Right atrium auricular region (tissue), 2 donors: Measurements from ENCODE around the gene ATXN7L2. TPM values are rescaled to one million over a fixed set of nuclear protein-coding genes. Genes with fewer than 3 reads are reported as not detected.
"Not testable (repeated sequence)": the region's sequence is repeated elsewhere in the genome, so short reads cannot be mapped to it uniquely, and the experiment has no call there.

Experiments
- DNase-seq: peaks from one replicate; pipeline ENCODE4 v3.0.0-alpha.2; 2019; ENCODE audit warnings: low spot score
- H3K27ac ChIP-seq, 2 donors: fragments of 200-600 bp; sonication (generic); 1 replicate in 1 of 2; 2 replicates in 1 of 2; pipeline ENCODE4 v1.5.1; 2016 to 2019
- H3K27me3 ChIP-seq, 2 donors: fragments of 200-600 bp; sonication (generic); one replicate each; pipeline versions ENCODE4 v1.5.1 to v1.6.0; 2017 to 2019
- H3K36me3 ChIP-seq: fragments of 200-600 bp; sonication (generic); one replicate; pipeline ENCODE4 v1.5.1; 2016
- H3K4me1 ChIP-seq, 2 donors: fragments of 200-600 bp; sonication (generic); one replicate each; pipeline versions ENCODE4 v1.5.1 to v1.6.0; 2017 to 2019
- H3K4me3 ChIP-seq, 2 donors: fragments of 200-600 bp; sonication (generic); 1 replicate in 1 of 2; 2 replicates in 1 of 2; pipeline ENCODE4 v1.5.1; 2017 to 2019; ENCODE audit warnings: mild to moderate bottlenecking in 1 of 2, moderate library complexity in 1 of 2
- H3K9me3 ChIP-seq, 2 donors: fragments of 200-600 bp; sonication (generic); one replicate each; pipeline ENCODE4 v1.5.1; 2019
- CTCF ChIP-seq, 2 donors: fragments of 200-600 bp; sonication (generic); IDR thresholded peaks; one replicate each; pipeline ENCODE4 v1.5.1; 2019; ENCODE audit warnings: antibody characterized with exemption in 2 of 2
- total RNA-seq, 2 donors: library from RNA; depleted of rRNA; stranded (reverse); fragments of >200 nt; gene quantifications; one replicate each; pipeline ENCODE4 v1.1.0, GENCODE V29; 2016

Gene ATXN7L2
- total RNA-seq, 2 donors from 2014 or later, result 2.4 to 3.5 TPM

GRCh38 chr1:109444346-109444745 is 39.4 kb upstream of the ATXN7L2 start:
- no peaks in the 10 kb centered on the region for H3K36me3 ChIP-seq
- H3K27me3 ChIP-seq, result no peaks in the 10 kb centered on the region
- H3K9me3 ChIP-seq, result no peaks in the 10 kb centered on the region
- no peak for DNase-seq
- H3K4me1 ChIP-seq, result no peaks in the 10 kb centered on the region
- no peak overlapping the region for H3K4me3 ChIP-seq
- TF ChIP-seq CTCF (IDR thresholded peaks at IDR 0.05), result no peak
- H3K27ac ChIP-seq, result no peak overlapping the region

GRCh38 chr1:109445949-109446695 is 37.6 kb upstream of the ATXN7L2 start:
- not testable (repeated sequence) for H3K27ac ChIP-seq, H3K27me3 ChIP-seq, H3K4me3 ChIP-seq, H3K36me3 ChIP-seq, H3K4me1 ChIP-seq, DNase-seq, H3K9me3 ChIP-seq

- no peaks in the 10 kb centered on the region for H3K9me3 ChIP-seq
- H3K36me3 ChIP-seq, result no peaks in the 10 kb centered on the region
- no peaks in the 10 kb centered on the region for H3K4me1 ChIP-seq
- no peak overlapping the region for H3K27ac ChIP-seq
- no peak for DNase-seq
- TF ChIP-seq CTCF (IDR thresholded peaks at IDR 0.05), result no peak
- H3K27me3 ChIP-seq, result no peaks in the 10 kb centered on the region
- no peak overlapping the region for H3K4me3 ChIP-seq
Observed at GRCh38 chr1:109447524-109447923, 36.2 kb upstream of the ATXN7L2 start.

- DNase-seq, result no peak
- Histone ChIP-seq H3K9me3 (peaks cover 0 to 5% of the 10 kb centered on the region in 2 donors), H3K4me1 (no peaks in the 10 kb centered on the region), H3K27me3 (no peaks in the 10 kb centered on the region), H3K4me3 (no peak overlapping the region), H3K36me3 (no peaks in the 10 kb centered on the region), H3K27ac (no peak overlapping the region)
- no peak for TF ChIP-seq CTCF (IDR thresholded peaks at IDR 0.05)
Observed at GRCh38 chr1:109454497-109455133, 29.1 kb upstream of the ATXN7L2 start.

GRCh38 chr1:109457819-109458218 is 25.9 kb upstream of the ATXN7L2 start:
- peaks cover 0 to 5% of the 10 kb centered on the region in 2 donors for H3K9me3 ChIP-seq

More at GRCh38 chr1:109457819-109458218, 25.9 kb upstream of the ATXN7L2 start:
- no peak for DNase-seq
- no peaks in the 10 kb centered on the region for H3K27me3 ChIP-seq
- TF ChIP-seq CTCF (IDR thresholded peaks at IDR 0.05), result no peak
- H3K4me3 ChIP-seq, result no peak overlapping the region
- H3K27ac ChIP-seq, result no peak overlapping the region
- no peaks in the 10 kb centered on the region for H3K4me1 ChIP-seq
- H3K36me3 ChIP-seq, result no peaks in the 10 kb centered on the region
